Glomerular endothelial cell (primary cell): ENCODE results near the gene TEX22. TPM values are rescaled to one million over a fixed set of nuclear protein-coding genes. Genes with fewer than 3 reads are reported as not detected.

Experiments
- DNase-seq: peaks from one replicate; pipeline ENCODE4 v3.0.0-alpha.2; 2011; ENCODE audit warnings: low read depth, low spot score; ENCODE audit errors: extremely low read depth
- total RNA-seq: library from RNA; depleted of rRNA; stranded (reverse); fragments of >200 nt; gene quantifications from 2 replicates; pipeline ENCODE4 v1.2.3, GENCODE V29; 2015

Gene TEX22
- total RNA-seq, 1 donor from 2014 or later, result 0.18 TPM

GRCh38 chr14:105366386-105367074, 31.8 kb upstream of the TEX22 start:
- DNase-seq, result no peak

- no peak for DNase-seq
Observed at GRCh38 chr14:105367116-105368031, 31.0 kb upstream of the TEX22 start.

- DNase-seq, result no peak
Observed at GRCh38 chr14:105368032-105368417, 30.3 kb upstream of the TEX22 start.

GRCh38 chr14:105368426-105368825, 29.9 kb upstream of the TEX22 start:
- no peak for DNase-seq

- no peak for DNase-seq
Observed at GRCh38 chr14:105368910-105369652, 29.3 kb upstream of the TEX22 start.

- no peak for DNase-seq
Observed at GRCh38 chr14:105369653-105370040, 28.7 kb upstream of the TEX22 start.

- DNase-seq, result no peak
Observed at GRCh38 chr14:105374389-105374788, 23.9 kb upstream of the TEX22 start.

GRCh38 chr14:105375635-105376057, 22.7 kb upstream of the TEX22 start:
- DNase-seq, result no peak

GRCh38 chr14:105376521-105377440, 21.6 kb upstream of the TEX22 start:
- no peak for DNase-seq

GRCh38 chr14:105377555-105378182, 20.7 kb upstream of the TEX22 start:
- no peak for DNase-seq

- DNase-seq, result no peak
Observed at GRCh38 chr14:105378199-105378598, 20.1 kb upstream of the TEX22 start.

GRCh38 chr14:105378873-105379685, 19.3 kb upstream of the TEX22 start:
- no peak for DNase-seq

GRCh38 chr14:105379946-105380345, 18.4 kb upstream of the TEX22 start:
- no peak for DNase-seq

GRCh38 chr14:105380756-105381155, 17.6 kb upstream of the TEX22 start:
- DNase-seq, result no peak

GRCh38 chr14:105381446-105382342, 16.6 kb upstream of the TEX22 start:
- no peak for DNase-seq

GRCh38 chr14:105382343-105383082, 15.8 kb upstream of the TEX22 start:
- no peak for DNase-seq

GRCh38 chr14:105383083-105383730, 15.1 kb upstream of the TEX22 start:
- DNase-seq, result no peak
